Ishikawa (cell line): ENCODE results near the gene PGAP3.

Experiments used
- CEBPB ChIP-seq: IDR thresholded peaks from 2 replicates; pipeline ENCODE4 v1.6.1; 2012
- CREB1 ChIP-seq: IDR thresholded peaks from 2 replicates; pipeline ENCODE4 v1.6.1; 2012; ENCODE audit warnings: low read depth
- EGR1 ChIP-seq: IDR thresholded peaks from 2 replicates; pipeline ENCODE4 v1.6.1; 2012
- EP300 ChIP-seq: IDR thresholded peaks from 2 replicates; pipeline ENCODE4 v1.6.1; 2012; ENCODE audit warnings: borderline replicate concordance
- FOXM1 ChIP-seq: IDR thresholded peaks from 2 replicates; pipeline ENCODE4 v1.6.1; 2012; ENCODE audit warnings: low read depth, borderline replicate concordance
- MAX ChIP-seq: IDR thresholded peaks from 2 replicates; pipeline ENCODE4 v1.6.1; 2012
- RAD21 ChIP-seq: IDR thresholded peaks from 2 replicates; pipeline ENCODE4 v1.6.1; 2012; ENCODE audit warnings: low read depth
- TAF1 ChIP-seq: IDR thresholded peaks from 2 replicates; pipeline ENCODE4 v1.6.1; 2012; ENCODE audit warnings: low read depth, mild to moderate bottlenecking
- USF1 ChIP-seq: IDR thresholded peaks from 2 replicates; pipeline ENCODE4 v1.6.1; 2012
- YY1 ChIP-seq: IDR thresholded peaks from 2 replicates; pipeline ENCODE4 v1.6.1; 2012; ENCODE audit warnings: low read depth
- ZBTB7A ChIP-seq: IDR thresholded peaks from 2 replicates; pipeline ENCODE4 v1.6.1; 2012; ENCODE audit warnings: low read depth
- TF ChIP-seq, protein P1 (sequence below): IDR thresholded peaks from 2 replicates; pipeline ENCODE4 v1.6.1; 2012; ENCODE audit warnings: low read depth, mild to moderate bottlenecking

- TF ChIP-seq CEBPB (no peak), YY1 (no peak), FOXM1 (no peak), EP300 (no peak), MAX (no peak), USF1 (no peak), CREB1 (no peak), TAF1 (no peak), EGR1 (no peak), ZBTB7A (no peak), RAD21 (no peak)
- TF ChIP-seq, protein P1, sequence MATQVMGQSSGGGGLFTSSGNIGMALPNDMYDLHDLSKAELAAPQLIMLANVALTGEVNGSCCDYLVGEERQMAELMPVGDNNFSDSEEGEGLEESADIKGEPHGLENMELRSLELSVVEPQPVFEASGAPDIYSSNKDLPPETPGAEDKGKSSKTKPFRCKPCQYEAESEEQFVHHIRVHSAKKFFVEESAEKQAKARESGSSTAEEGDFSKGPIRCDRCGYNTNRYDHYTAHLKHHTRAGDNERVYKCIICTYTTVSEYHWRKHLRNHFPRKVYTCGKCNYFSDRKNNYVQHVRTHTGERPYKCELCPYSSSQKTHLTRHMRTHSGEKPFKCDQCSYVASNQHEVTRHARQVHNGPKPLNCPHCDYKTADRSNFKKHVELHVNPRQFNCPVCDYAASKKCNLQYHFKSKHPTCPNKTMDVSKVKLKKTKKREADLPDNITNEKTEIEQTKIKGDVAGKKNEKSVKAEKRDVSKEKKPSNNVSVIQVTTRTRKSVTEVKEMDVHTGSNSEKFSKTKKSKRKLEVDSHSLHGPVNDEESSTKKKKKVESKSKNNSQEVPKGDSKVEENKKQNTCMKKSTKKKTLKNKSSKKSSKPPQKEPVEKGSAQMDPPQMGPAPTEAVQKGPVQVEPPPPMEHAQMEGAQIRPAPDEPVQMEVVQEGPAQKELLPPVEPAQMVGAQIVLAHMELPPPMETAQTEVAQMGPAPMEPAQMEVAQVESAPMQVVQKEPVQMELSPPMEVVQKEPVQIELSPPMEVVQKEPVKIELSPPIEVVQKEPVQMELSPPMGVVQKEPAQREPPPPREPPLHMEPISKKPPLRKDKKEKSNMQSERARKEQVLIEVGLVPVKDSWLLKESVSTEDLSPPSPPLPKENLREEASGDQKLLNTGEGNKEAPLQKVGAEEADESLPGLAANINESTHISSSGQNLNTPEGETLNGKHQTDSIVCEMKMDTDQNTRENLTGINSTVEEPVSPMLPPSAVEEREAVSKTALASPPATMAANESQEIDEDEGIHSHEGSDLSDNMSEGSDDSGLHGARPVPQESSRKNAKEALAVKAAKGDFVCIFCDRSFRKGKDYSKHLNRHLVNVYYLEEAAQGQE = no peak
Observed at GRCh38 chr17:39647256-39647655, 40.6 kb downstream of the PGAP3 start.
